IPS-20b (cell line): ENCODE measurements around the gene HPS6.

Source experiments
- H3K27ac ChIP-seq: one replicate; pipeline ENCODE4 v1.5.1; 2013; ENCODE audit warnings: low read length
- H3K27me3 ChIP-seq: 2 replicates; pipeline ENCODE4 v1.6.1; 2013; ENCODE audit warnings: mild to moderate bottlenecking, low read length, inconsistent platforms; ENCODE audit not compliant: insufficient read depth
- H3K36me3 ChIP-seq: 2 replicates; pipeline ENCODE4 v1.6.1; 2013; ENCODE audit warnings: low read depth, mild to moderate bottlenecking, inconsistent platforms, low read length, moderate library complexity; ENCODE audit not compliant: insufficient read depth
- H3K4me1 ChIP-seq: 2 replicates; pipeline ENCODE4 v1.6.1; 2013; ENCODE audit warnings: mild to moderate bottlenecking, control low read depth, inconsistent platforms, low read length, moderate library complexity; ENCODE audit not compliant: insufficient read depth
- H3K4me3 ChIP-seq: 2 replicates; pipeline ENCODE4 v1.5.1; 2013; ENCODE audit warnings: mild to moderate bottlenecking, low read length, inconsistent platforms
- H3K9ac ChIP-seq: 2 replicates; pipeline ENCODE4 v1.6.1; 2013; ENCODE audit warnings: low read depth, mild to moderate bottlenecking, inconsistent platforms, low read length, moderate library complexity
- H3K9me3 ChIP-seq: 2 replicates; pipeline ENCODE4 v1.6.1; 2013; ENCODE audit warnings: mild to moderate bottlenecking, low read depth, low read length, inconsistent platforms; ENCODE audit not compliant: insufficient read depth

HPS6 gene

GRCh38 chr10:102083541-102083940 lies 18.4 kb downstream of the HPS6 start:
- Histone ChIP-seq H3K4me3 (no peak overlapping the region), H3K4me1 (no peaks in the 10 kb centered on the region), H3K9ac (no peak overlapping the region)

GRCh38 chr10:102085336-102085735 lies 20.2 kb downstream of the HPS6 start:
- H3K4me1 ChIP-seq, result no peaks in the 10 kb centered on the region
- H3K36me3 ChIP-seq, result no peaks in the 10 kb centered on the region
- no peak overlapping the region for H3K27ac ChIP-seq
- H3K9ac ChIP-seq, result no peak overlapping the region
- H3K4me3 ChIP-seq, result no peak overlapping the region
- H3K27me3 ChIP-seq, result no peaks in the 10 kb centered on the region
- H3K9me3 ChIP-seq, result no peaks in the 10 kb centered on the region

More at GRCh38 chr10:102083541-102083940, 18.4 kb downstream of the HPS6 start:
- Histone ChIP-seq H3K9me3 (no peaks in the 10 kb centered on the region), H3K36me3 (no peaks in the 10 kb centered on the region), H3K27me3 (no peaks in the 10 kb centered on the region), H3K27ac (no peak overlapping the region)

GRCh38 chr10:102086196-102086595 lies 21.0 kb downstream of the HPS6 start:
- H3K36me3 ChIP-seq, result no peaks in the 10 kb centered on the region
- no peaks in the 10 kb centered on the region for H3K27me3 ChIP-seq
- no peak overlapping the region for H3K4me3 ChIP-seq
- H3K27ac ChIP-seq, result no peak overlapping the region
- no peak overlapping the region for H3K9ac ChIP-seq
- no peaks in the 10 kb centered on the region for H3K4me1 ChIP-seq
- no peaks in the 10 kb centered on the region for H3K9me3 ChIP-seq

GRCh38 chr10:102090772-102091171 lies 25.6 kb downstream of the HPS6 start:
- H3K27me3 ChIP-seq, result no peaks in the 10 kb centered on the region
- no peaks in the 10 kb centered on the region for H3K4me1 ChIP-seq
- H3K9me3 ChIP-seq, result no peaks in the 10 kb centered on the region
- no peak overlapping the region for H3K4me3 ChIP-seq
- H3K36me3 ChIP-seq, result no peaks in the 10 kb centered on the region
- no peak overlapping the region for H3K9ac ChIP-seq
- H3K27ac ChIP-seq, result no peak overlapping the region

GRCh38 chr10:102096449-102096848 lies 31.3 kb downstream of the HPS6 start:
- no peaks in the 10 kb centered on the region for H3K27me3 ChIP-seq
- H3K27ac ChIP-seq, result no peak overlapping the region
- no peak overlapping the region for H3K9ac ChIP-seq
- no peak overlapping the region for H3K4me3 ChIP-seq
- H3K4me1 ChIP-seq, result no peaks in the 10 kb centered on the region
- no peaks in the 10 kb centered on the region for H3K9me3 ChIP-seq
- peaks cover 15% of the 10 kb centered on the region; the same call in 1 of the 2 replicates for H3K36me3 ChIP-seq

- Histone ChIP-seq H3K9me3 (no peaks in the 10 kb centered on the region), H3K4me3 (no peak overlapping the region), H3K27me3 (no peaks in the 10 kb centered on the region), H3K36me3 (peaks cover 31% of the 10 kb centered on the region), H3K4me1 (no peaks in the 10 kb centered on the region), H3K27ac (no peak overlapping the region), H3K9ac (no peak overlapping the region)
Observed at GRCh38 chr10:102101152-102101551, 36.0 kb downstream of the HPS6 start.

GRCh38 chr10:102102421-102102820 lies 37.3 kb downstream of the HPS6 start:
- H3K4me3 ChIP-seq, result no peak overlapping the region
- no peaks in the 10 kb centered on the region for H3K27me3 ChIP-seq
- H3K9me3 ChIP-seq, result no peaks in the 10 kb centered on the region
- peaks cover 41% of the 10 kb centered on the region for H3K36me3 ChIP-seq
- H3K9ac ChIP-seq, result no peak overlapping the region
- H3K4me1 ChIP-seq, result no peaks in the 10 kb centered on the region
- no peak overlapping the region for H3K27ac ChIP-seq

- H3K4me1 ChIP-seq, result no peaks in the 10 kb centered on the region
- no peaks in the 10 kb centered on the region for H3K27me3 ChIP-seq
- no peak overlapping the region for H3K4me3 ChIP-seq
- H3K9me3 ChIP-seq, result no peaks in the 10 kb centered on the region
- no peak overlapping the region for H3K27ac ChIP-seq
- peaks cover 69% of the 10 kb centered on the region for H3K36me3 ChIP-seq
- no peak overlapping the region for H3K9ac ChIP-seq
Observed at GRCh38 chr10:102106998-102107397, 41.8 kb downstream of the HPS6 start.

- H3K36me3 ChIP-seq, result peaks cover 65% of the 10 kb centered on the region
- H3K27ac ChIP-seq, result no peak overlapping the region
- no peak overlapping the region for H3K4me3 ChIP-seq
- H3K9ac ChIP-seq, result no peak overlapping the region
- no peaks in the 10 kb centered on the region for H3K27me3 ChIP-seq
- H3K4me1 ChIP-seq, result peaks cover 15% of the 10 kb centered on the region
- no peaks in the 10 kb centered on the region for H3K9me3 ChIP-seq
Observed at GRCh38 chr10:102109166-102110116, 44.3 kb downstream of the HPS6 start.

GRCh38 chr10:102111276-102111675 lies 46.1 kb downstream of the HPS6 start:
- no peak overlapping the region for H3K27ac ChIP-seq
- no peaks in the 10 kb centered on the region for H3K9me3 ChIP-seq
- H3K36me3 ChIP-seq, result peaks cover 56% of the 10 kb centered on the region

GRCh38 chr10:102112210-102112817 lies 47.2 kb downstream of the HPS6 start:
- peaks cover 46% of the 10 kb centered on the region for H3K36me3 ChIP-seq
- peaks cover 34% of the 10 kb centered on the region for H3K4me1 ChIP-seq
- peak overlapping the region; percentile 89 for H3K4me3 ChIP-seq
- no peak overlapping the region for H3K27ac ChIP-seq
- H3K9me3 ChIP-seq, result no peaks in the 10 kb centered on the region
- no peaks in the 10 kb centered on the region for H3K27me3 ChIP-seq
- H3K9ac ChIP-seq, result no peak overlapping the region

More at GRCh38 chr10:102111276-102111675, 46.1 kb downstream of the HPS6 start:
- H3K4me1 ChIP-seq, result peaks cover 23% of the 10 kb centered on the region
- H3K27me3 ChIP-seq, result no peaks in the 10 kb centered on the region
- no peak overlapping the region for H3K4me3 ChIP-seq
- no peak overlapping the region for H3K9ac ChIP-seq
